ENCODE results near the gene OR7E24. TPM values are rescaled to one million over a fixed set of nuclear protein-coding genes. Genes with fewer than 3 reads are reported as not detected.
"Not testable (repeated sequence)": the region's sequence is repeated elsewhere in the genome, so short reads cannot be mapped to it uniquely, and the experiment has no call there.

OR7E24 gene
- total RNA-seq, result not detected

DNA sequence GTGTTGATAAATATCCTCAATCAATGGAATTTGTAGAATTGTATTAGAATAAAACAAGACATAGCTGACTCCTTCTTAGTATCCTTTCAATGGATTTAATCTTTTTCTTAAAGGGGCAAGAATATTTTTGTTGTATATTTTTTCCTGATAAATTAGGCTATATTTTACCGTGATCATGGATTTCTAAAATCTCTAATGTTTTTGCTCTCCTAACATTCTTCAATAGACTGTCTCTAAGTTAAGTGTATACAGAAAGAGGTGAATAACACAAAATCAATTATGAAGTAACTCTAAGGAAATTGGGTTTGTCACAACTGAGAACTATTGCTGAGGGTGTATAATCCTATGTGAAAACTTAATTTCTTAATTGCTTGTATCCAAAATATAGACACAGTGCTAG is at the start of gene OR7E24:
TSS of gene OR7E24 (plus strand) at position 301 of the 400 bp plus-strand sequence. CDS start 114 bp downstream, outside the sequence.
- ATAC-seq (no peak), DNase-seq (no peak)
- CTCF ChIA-PET, result no interaction called here
- H3K27me3 Mint-ChIP-seq, result no peaks in the 10 kb centered on the region
- H3K36me3 Mint-ChIP-seq, result no peaks in the 10 kb centered on the region
- no peak within 1 kb of the TSS for H3K4me3 Mint-ChIP-seq
- no peak within 1 kb of the TSS for H3K27ac Mint-ChIP-seq
- no peaks in the 10 kb centered on the region for H3K4me1 Mint-ChIP-seq
- H3K9me3 Mint-ChIP-seq (ENCODE audit: low read depth), result peaks cover 5% of the 10 kb centered on the region

GRCh38 chr19:9205501-9206113 is 45.1 kb upstream of the OR7E24 start:
- Mint-ChIP-seq H3K27ac (no peak overlapping the region), H3K27me3 (peaks cover 7% of the 10 kb centered on the region), H3K4me1 (no peaks in the 10 kb centered on the region), H3K36me3 (no peaks in the 10 kb centered on the region), H3K9me3 (ENCODE audit: low read depth) (no peaks in the 10 kb centered on the region), H3K4me3 (peak overlapping the region; percentile 52)
- CTCF ChIA-PET, result interaction anchor here (0.6 to 2.2 kb wide), 13 partner anchors 17 to 613 kb away, joined by 3 to 11 read pairs (median 3); partner anchors contain the start of genes FBXL12, ZNF266 and ZNF846
- peak; percentile 57 for ATAC-seq
- peak; percentile 73 for DNase-seq

DNA sequence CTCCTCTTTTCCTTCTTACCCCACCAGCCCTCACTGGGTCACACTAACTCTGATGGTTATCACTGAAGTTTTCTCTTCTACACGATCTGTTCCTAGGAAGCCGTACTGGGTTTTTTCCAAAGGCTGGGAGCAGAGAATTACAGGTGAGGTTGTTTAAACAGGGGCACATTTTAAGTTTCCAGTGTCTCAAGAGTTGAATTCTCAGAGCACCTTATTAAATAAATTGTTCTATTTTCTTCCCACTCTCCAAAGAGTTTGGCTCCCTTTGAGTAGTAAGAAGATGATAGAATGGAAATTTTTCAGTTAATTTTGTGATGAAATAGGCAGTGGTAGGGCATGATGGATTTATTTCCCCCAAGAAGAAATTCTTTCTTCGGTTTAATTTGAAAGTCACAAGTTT is 31.2 kb upstream of the OR7E24 start, which contains the start of gene OR7D4:
TSS of gene OR7D4 (minus strand) at position 101 of the 400 bp plus-strand sequence. CDS start 4,752 bp downstream, outside the sequence.
- Mint-ChIP-seq H3K27ac (no peak within 1 kb of the TSS), H3K36me3 (no peaks in the 10 kb centered on the region)
- CTCF ChIA-PET, result interaction anchor here (0.6 kb wide), 1 partner anchor 361 kb away, joined by 4 read pairs; no protein-coding TSS in a partner anchor

GRCh38 chr19:9251236-9251635 is 506 bp downstream of the OR7E24 start:
- DNase-seq, result no peak
- CTCF ChIA-PET, result no interaction called here
- Mint-ChIP-seq H3K9me3 (ENCODE audit: low read depth) (peaks cover 5% of the 10 kb centered on the region), H3K27ac (no peak overlapping the region), H3K4me1 (no peaks in the 10 kb centered on the region), H3K4me3 (no peak overlapping the region), H3K27me3 (no peaks in the 10 kb centered on the region), H3K36me3 (no peaks in the 10 kb centered on the region)
- ATAC-seq, result no peak

More for the DNA sequence above, 31.2 kb upstream of the OR7E24 start, which contains the start of gene OR7D4:
- Mint-ChIP-seq H3K4me3 (no peak within 1 kb of the TSS), H3K4me1 (no peaks in the 10 kb centered on the region), H3K27me3 (no peaks in the 10 kb centered on the region), H3K9me3 (ENCODE audit: low read depth) (peaks cover 7% of the 10 kb centered on the region)
- ATAC-seq, result no peak
- DNase-seq, result no peak

- CTCF ChIA-PET, result interaction anchor here (0.6 kb wide), 1 partner anchor 1470 kb away, joined by 3 read pairs; no protein-coding TSS in a partner anchor
- H3K4me1 Mint-ChIP-seq, H3K27me3 Mint-ChIP-seq, ATAC-seq, H3K27ac Mint-ChIP-seq: not testable (repeated sequence)
- DNase-seq, result peak; percentile 48
- Mint-ChIP-seq H3K4me3 (peak overlapping the region; percentile 37), H3K9me3 (ENCODE audit: low read depth) (peaks cover 17% of the 10 kb centered on the region), H3K36me3 (peaks cover 13% of the 10 kb centered on the region)
Measured at GRCh38 chr19:9283485-9283884, 32.8 kb downstream of the OR7E24 start.

DNA sequence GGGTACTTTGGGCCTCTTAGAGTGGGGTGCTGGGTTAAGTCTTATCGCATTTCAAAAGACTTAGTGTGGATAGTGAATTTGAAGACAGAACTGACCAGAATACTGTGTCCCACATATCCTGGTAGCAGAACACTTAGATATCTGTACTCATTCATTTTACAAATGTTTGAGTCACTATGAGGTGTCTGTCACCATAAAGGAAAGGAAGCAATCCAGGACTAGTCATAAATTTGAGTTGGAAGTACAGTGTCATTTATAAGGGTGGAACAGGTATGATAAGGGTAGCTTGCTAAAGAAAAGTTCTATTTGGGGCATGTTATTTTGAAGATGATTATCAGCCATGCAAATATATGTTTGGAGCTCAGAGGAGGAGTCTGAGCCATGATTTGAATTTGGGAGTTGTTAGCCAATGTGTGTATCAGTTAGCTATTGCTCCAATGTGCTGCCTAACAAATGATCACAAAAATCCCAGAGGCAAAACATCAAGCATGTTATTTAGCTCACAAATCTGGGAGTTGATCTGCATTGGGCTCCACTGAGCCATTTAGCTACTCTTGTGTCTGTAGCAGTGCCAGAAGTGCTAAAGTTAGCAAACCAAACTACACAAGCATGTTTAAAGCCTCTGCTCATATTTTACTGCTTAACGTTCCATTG is 38.6 kb downstream of the OR7E24 start:
- Mint-ChIP-seq H3K27ac (no peak overlapping the region), H3K4me3 (no peak overlapping the region), H3K36me3 (peaks cover 39% of the 10 kb centered on the region), H3K9me3 (ENCODE audit: low read depth) (peaks cover 38% of the 10 kb centered on the region), H3K4me1 (no peaks in the 10 kb centered on the region), H3K27me3 (no peaks in the 10 kb centered on the region)
- ATAC-seq (no peak), DNase-seq (no peak)
- CTCF ChIA-PET, result no interaction called here

DNA sequence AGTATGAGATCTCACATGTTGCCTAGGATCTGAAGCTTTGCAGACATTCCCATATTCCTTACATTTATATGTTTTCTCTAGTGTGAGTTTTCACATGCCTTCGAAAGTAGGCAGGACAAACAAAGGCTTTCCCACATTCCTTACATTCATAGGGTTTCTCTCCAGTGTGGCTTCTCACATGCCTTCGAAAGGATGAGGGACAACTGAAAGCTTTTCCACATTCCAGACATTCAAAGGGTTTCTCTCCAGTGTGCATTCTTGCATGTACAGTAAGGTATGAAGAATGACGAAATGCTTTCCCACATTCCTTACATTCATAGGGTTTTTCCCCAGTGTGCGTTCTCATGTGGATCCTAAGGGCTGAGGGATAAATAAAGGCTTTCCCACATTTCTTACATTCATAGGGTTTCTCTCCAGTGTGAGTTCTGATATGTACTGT is 44.7 kb downstream of the OR7E24 start:
- ATAC-seq (no peak), DNase-seq (no peak)
- Mint-ChIP-seq H3K4me1 (no peaks in the 10 kb centered on the region), H3K4me3 (no peak overlapping the region), H3K9me3 (ENCODE audit: low read depth) (peaks cover 47% of the 10 kb centered on the region), H3K27ac (no peak overlapping the region), H3K27me3 (no peaks in the 10 kb centered on the region), H3K36me3 (peaks cover 79% of the 10 kb centered on the region)
- CTCF ChIA-PET, result no interaction called here

DNA sequence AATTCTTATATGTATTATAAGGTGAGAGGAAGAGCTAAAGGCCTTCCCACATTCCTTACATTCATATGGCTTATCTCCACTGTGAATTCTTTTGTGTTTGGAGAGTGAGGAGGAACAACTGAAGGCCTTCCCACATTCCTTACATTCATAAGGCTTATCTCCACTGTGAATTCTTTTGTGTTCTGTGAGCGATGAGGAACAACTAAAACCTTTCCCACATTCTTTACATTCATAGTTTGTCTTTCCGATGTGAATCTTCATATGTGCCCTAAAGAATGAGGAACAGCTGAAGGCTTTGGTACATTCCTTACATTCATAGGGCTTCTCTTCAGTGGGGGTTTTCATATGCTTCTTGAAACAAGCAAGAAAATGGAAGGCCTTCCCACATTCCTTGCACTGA is 45.6 kb downstream of the OR7E24 start:
- Mint-ChIP-seq H3K36me3 (peaks cover 85% of the 10 kb centered on the region), H3K27ac (no peak overlapping the region), H3K4me3 (no peak overlapping the region), H3K27me3 (no peaks in the 10 kb centered on the region), H3K9me3 (ENCODE audit: low read depth) (peaks cover 51% of the 10 kb centered on the region), H3K4me1 (no peaks in the 10 kb centered on the region)
- CTCF ChIA-PET, result no interaction called here
- DNase-seq, result no peak
- no peak for ATAC-seq

Other genes starting within 250 kb of the OR7E24 start
- under 1 TPM; 0.02 to 0.12 TPM for gene MUC16, start 240.5 kb upstream of the OR7E24 start, total RNA-seq
- gene OR1M1, start 163.9 kb upstream of the OR7E24 start, total RNA-seq, result not detected
- gene OR7G2, start 143.5 kb upstream of the OR7E24 start, total RNA-seq, result not detected
- not detected for gene OR7G1, start 135.2 kb upstream of the OR7E24 start, total RNA-seq
- gene OR7G3, start 124.0 kb upstream of the OR7E24 start, total RNA-seq, result not detected
- 10 to 100 TPM; 36.8 to 44.5 TPM for gene ZNF317, start 110.5 kb upstream of the OR7E24 start, total RNA-seq
- gene OR7D2, start 72.0 kb upstream of the OR7E24 start, total RNA-seq, result not detected
- gene OR7D4, start 31.3 kb upstream of the OR7E24 start, total RNA-seq, result not detected
- gene ZNF699, start 58.9 kb downstream of the OR7E24 start, total RNA-seq, result 1 to 10 TPM; 6.7 to 9.0 TPM
- gene ZNF559, start 73.2 kb downstream of the OR7E24 start, total RNA-seq, result 10 to 100 TPM; 10.9 to 14.9 TPM
- gene ZNF177, start 112.1 kb downstream of the OR7E24 start, total RNA-seq, result 1 to 10 TPM; 1.1 to 1.2 TPM
- gene ZNF266, start 184.6 kb downstream of the OR7E24 start, total RNA-seq, result 10 to 100 TPM; 34.1 to 48.3 TPM
- gene ZNF560, start 247.7 kb downstream of the OR7E24 start, total RNA-seq, result not detected